ENCODE measurements around the gene POMGNT1. TPM values are rescaled to one million over a fixed set of nuclear protein-coding genes. Genes with fewer than 3 reads are reported as not detected.

The POMGNT1 gene
- total and polyA plus RNA-seq, 10 of the 15 experiments (the other 5 are each of a cell fraction or from before 2014, with no cell fraction given), result 8.6 to 35.2 (median 29.5) TPM

GRCh38 chr1:46215504-46215903, 17.3 kb upstream of the POMGNT1 start:
- ChIA-PET SMC1A (ENCODE audit: uncharacterized antibody, unreplicated experiment) (no interaction called here), CTCF (interaction anchor here (0.9 kb wide), 1 partner anchor 8 kb away, joined by 4 read pairs; no protein-coding TSS in a partner anchor), RAD21 (ENCODE audit: unreplicated experiment) (no interaction called here), POLR2A (no interaction called here)
- intact Hi-C loops (cut with micrococcal nuclease; ENCODE audit: unreplicated experiment) (no loop called here), in situ Hi-C loops (cut with MboI) (no loop called here)
- DNase-seq (ENCODE audit: low read depth, low spot score) (no peak), ATAC-seq (no peak), FAIRE-seq (no peak)
- H3K4me3 ChIP-seq, result no peak overlapping the region
- no peaks in the 10 kb centered on the region for H3K9me3 ChIP-seq (replicated peaks; ENCODE audit: control insufficient read depth, insufficient read depth, low read length)
- H2AFZ ChIP-seq (ENCODE audit: control insufficient read depth, low read depth, low read length), result no peak overlapping the region
- no TSS peak for BruUV-seq (replicated peaks)
- no peaks in the 10 kb centered on the region for H3K4me1 ChIP-seq (ENCODE audit: control insufficient read depth, insufficient read depth, low read length)
- H3K4me2 ChIP-seq (ENCODE audit: control insufficient read depth, insufficient read depth), result no peak overlapping the region
- H3K9ac ChIP-seq (ENCODE audit: control insufficient read depth, insufficient read depth, low read length), result no peak overlapping the region
- H3K36me3 ChIP-seq (ENCODE audit: control insufficient read depth in 2 of 2, insufficient read depth in 2 of 2, low read length in 1 of 2), result no peaks in the 10 kb centered on the region
- no peak overlapping the region for H3K27ac ChIP-seq (ENCODE audit: control insufficient read depth, insufficient read depth)
- TF ChIP-seq REST (IDR thresholded peaks at IDR 0.05; ENCODE audit: low read depth, low read length) (no peak), RBBP5 (conservative IDR thresholded peaks at IDR 0.05) (no peak), NFIC (IDR thresholded peaks at IDR 0.05; ENCODE audit: low read depth, low read length) (no peak), SMAD1 (IDR thresholded peaks at IDR 0.05; ENCODE audit: low read depth, partially characterized antibody) (no peak), ETV6 (conservative IDR thresholded peaks at IDR 0.05 in 1 of 2, IDR thresholded peaks at IDR 0.05 in 1 of 2; ENCODE audit: borderline replicate concordance in 1 of 2, low read depth in 1 of 2) (no peak), YBX1 (IDR thresholded peaks at IDR 0.05) (no peak), PAX8 (IDR thresholded peaks at IDR 0.05) (no peak), CHD1 (IDR thresholded peaks at IDR 0.05; ENCODE audit: low read depth, low read length) (no peak), BCL3 (IDR thresholded peaks at IDR 0.05; ENCODE audit: borderline replicate concordance, insufficient read depth, low read depth, low read length, poor library complexity, severe bottlenecking) (no peak), SIX5 (IDR thresholded peaks at IDR 0.05; ENCODE audit: low read depth, low read length, severe bottlenecking) (no peak), E2F8 (IDR thresholded peaks at IDR 0.05; ENCODE audit: low read depth, partially characterized antibody) (no peak), RB1 (IDR thresholded peaks at IDR 0.05; ENCODE audit: borderline replicate concordance) (no peak)
- no peaks in the 10 kb centered on the region for H3K79me2 ChIP-seq (ENCODE audit: control insufficient read depth, insufficient read depth, low read length)
- H3K27me3 ChIP-seq (replicated peaks in 1 of 2; ENCODE audit: control insufficient read depth in 2 of 2, insufficient read depth in 2 of 2, low read length in 1 of 2), result no peaks in the 10 kb centered on the region
- no peaks in the 10 kb centered on the region for H4K20me1 ChIP-seq (ENCODE audit: control insufficient read depth, insufficient read depth)
